ENCODE results near the gene TCF19.
A peak's percentile ranks its signal among the peaks of the same experiment; 100 is the strongest.
"Not testable (repeated sequence)": the region's sequence is repeated elsewhere in the genome, so short reads cannot be mapped to it uniquely, and the experiment has no call there.

Gene TCF19

DNA sequence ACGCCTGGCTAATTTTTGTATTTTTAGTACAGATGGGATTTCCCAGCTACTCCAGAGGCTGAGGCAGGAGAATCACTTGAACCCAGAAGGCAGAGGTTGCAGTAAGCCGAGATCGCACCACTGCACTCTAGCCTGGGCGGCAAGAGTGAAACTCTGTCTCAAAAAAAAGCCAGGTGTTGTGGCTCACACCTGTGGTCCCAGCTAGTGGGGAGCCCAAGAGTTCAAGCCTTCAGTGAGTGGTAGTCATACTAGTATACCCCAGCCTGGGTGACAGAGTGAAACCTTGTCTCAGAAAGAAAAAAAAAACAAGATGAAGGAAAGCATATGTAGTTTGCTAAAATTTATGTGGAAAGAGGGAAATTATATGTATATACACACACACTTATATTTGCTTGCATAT is 32.1 kb downstream of the TCF19 start:
- H3K36me3 ChIP-seq (ENCODE audit: control insufficient read depth, insufficient read depth, low read length, severe bottlenecking), result no peaks in the 10 kb centered on the region
- peaks cover 4% of the 10 kb centered on the region for H3K4me1 ChIP-seq (ENCODE audit: control insufficient read depth, insufficient read depth, low read length)
- H3K4me3 ChIP-seq (ENCODE audit: low read length), result no peak overlapping the region
- no peaks in the 10 kb centered on the region for H3K9me3 ChIP-seq (ENCODE audit: control insufficient read depth, low read length)
- H3K9ac ChIP-seq (ENCODE audit: low read length), result no peak overlapping the region
- no peak for DNase-seq (ENCODE audit: low read depth)
- H3K27me3 ChIP-seq (replicated peaks; ENCODE audit: control insufficient read depth, insufficient read depth, low read length), result no peaks in the 10 kb centered on the region

DNA sequence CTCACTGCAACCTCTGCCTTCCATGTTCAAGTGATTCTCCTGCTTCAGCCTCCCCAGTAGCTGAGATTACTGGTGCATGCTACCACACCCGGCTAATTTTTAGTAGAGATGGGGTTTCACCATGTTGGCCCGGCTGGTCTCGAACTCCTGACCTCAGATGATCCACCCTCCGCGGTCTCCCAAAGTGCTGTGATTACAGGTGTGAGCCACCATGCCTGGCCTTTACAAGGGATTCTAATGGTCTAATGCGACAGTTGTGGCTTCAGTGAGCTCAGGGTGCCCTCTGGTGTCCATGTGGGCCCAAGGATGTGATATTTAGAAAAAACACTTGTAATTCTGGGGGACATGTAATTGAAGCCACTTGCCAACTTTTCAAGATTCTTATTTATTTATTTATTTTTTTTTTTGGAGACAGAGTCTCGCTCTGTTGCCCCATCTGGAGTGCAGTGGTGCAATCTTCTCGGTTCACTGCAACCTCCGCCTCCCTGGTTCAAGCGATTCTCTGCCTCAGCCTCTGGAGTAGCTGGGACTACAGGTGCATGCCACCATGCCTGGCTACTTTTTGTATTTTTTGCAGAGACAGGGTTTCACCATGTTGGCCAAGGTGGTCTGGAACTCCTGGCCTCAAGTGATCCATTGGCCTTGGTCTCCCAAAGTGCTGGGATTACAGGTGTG is 34.2 kb downstream of the TCF19 start:
- not testable (repeated sequence) for H3K36me3 ChIP-seq (ENCODE audit: control insufficient read depth, insufficient read depth, low read length, severe bottlenecking); H3K9ac ChIP-seq (ENCODE audit: low read length); H3K27me3 ChIP-seq (replicated peaks; ENCODE audit: control insufficient read depth, insufficient read depth, low read length); H3K9me3 ChIP-seq (ENCODE audit: control insufficient read depth, low read length); H3K4me3 ChIP-seq (ENCODE audit: low read length); H3K4me1 ChIP-seq (ENCODE audit: control insufficient read depth, insufficient read depth, low read length)
- peak; percentile 84 for DNase-seq (ENCODE audit: low read depth)

DNA sequence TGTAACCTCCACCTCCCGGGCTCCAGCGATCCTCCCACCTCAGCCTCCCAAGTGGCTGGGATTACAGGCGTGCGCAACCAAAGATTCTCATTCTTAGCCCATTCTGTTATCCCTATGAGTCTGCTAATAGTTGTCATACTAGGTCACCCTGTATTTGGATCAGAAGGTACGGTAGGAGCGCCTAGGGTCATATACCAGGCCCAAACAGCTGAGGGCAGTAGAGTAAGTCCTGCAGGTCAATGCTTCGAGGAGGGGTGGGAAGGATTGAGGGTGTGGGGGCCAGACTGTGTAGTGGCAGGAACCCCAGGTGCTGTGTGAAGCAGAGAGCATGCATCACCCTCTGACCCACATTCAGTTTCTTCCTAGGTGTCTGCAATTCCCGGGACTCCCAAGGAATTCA is 34.8 kb downstream of the TCF19 start:
- H3K9me3 ChIP-seq (ENCODE audit: control insufficient read depth, low read length), result no peaks in the 10 kb centered on the region
- DNase-seq (ENCODE audit: low read depth), result no peak
- no peak overlapping the region for H3K9ac ChIP-seq (ENCODE audit: low read length)
- no peak overlapping the region for H3K4me3 ChIP-seq (ENCODE audit: low read length)
- H3K4me1 ChIP-seq (ENCODE audit: control insufficient read depth, insufficient read depth, low read length), result peaks cover 4% of the 10 kb centered on the region
- no peaks in the 10 kb centered on the region for H3K27me3 ChIP-seq (replicated peaks; ENCODE audit: control insufficient read depth, insufficient read depth, low read length)
- no peaks in the 10 kb centered on the region for H3K36me3 ChIP-seq (ENCODE audit: control insufficient read depth, insufficient read depth, low read length, severe bottlenecking)

DNA sequence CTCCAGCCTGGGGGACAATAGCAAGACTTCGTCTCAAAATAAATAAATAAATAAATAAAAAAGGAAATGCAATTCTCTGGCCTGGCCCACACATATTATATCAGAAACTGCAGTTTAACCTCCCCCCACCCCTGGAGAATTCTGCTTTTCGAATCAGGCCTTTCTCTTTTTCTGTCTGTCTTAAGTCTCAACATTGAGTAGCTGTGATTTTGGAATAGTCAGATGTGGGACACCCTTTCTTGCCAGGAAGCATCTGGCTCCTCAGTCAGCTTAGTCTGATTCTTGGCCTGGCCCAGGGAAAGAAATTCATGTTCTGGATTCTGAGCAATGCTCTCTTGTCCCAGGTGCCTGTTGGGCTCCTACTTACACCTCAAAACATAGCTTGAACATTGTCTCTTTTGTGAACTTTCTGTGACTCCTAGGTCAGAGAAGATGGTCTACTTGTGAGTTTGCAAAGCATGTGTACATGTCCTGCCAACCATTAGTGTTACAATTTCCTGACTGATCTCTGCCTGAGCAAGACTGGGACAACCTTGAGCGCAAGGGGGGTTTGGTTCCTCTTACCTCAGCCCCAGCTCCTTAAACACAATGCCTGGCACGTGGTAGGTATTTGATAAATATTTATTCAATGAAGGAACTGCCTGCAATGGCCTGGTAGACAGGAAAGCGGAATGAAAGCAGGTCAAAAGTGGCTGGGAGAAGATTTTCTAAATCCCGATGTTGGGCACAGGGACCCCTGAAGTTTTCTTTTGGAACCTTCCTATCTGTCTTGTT is 35.9 kb downstream of the TCF19 start:
- Histone ChIP-seq H3K36me3 (ENCODE audit: control insufficient read depth, insufficient read depth, low read length, severe bottlenecking) (no peaks in the 10 kb centered on the region), H3K9me3 (ENCODE audit: control insufficient read depth, low read length) (no peaks in the 10 kb centered on the region), H3K4me3 (ENCODE audit: low read length) (no peak overlapping the region), H3K27me3 (replicated peaks; ENCODE audit: control insufficient read depth, insufficient read depth, low read length) (no peaks in the 10 kb centered on the region), H3K9ac (ENCODE audit: low read length) (no peak overlapping the region), H3K4me1 (ENCODE audit: control insufficient read depth, insufficient read depth, low read length) (peaks cover 4% of the 10 kb centered on the region)
- no peak for DNase-seq (ENCODE audit: low read depth)

DNA sequence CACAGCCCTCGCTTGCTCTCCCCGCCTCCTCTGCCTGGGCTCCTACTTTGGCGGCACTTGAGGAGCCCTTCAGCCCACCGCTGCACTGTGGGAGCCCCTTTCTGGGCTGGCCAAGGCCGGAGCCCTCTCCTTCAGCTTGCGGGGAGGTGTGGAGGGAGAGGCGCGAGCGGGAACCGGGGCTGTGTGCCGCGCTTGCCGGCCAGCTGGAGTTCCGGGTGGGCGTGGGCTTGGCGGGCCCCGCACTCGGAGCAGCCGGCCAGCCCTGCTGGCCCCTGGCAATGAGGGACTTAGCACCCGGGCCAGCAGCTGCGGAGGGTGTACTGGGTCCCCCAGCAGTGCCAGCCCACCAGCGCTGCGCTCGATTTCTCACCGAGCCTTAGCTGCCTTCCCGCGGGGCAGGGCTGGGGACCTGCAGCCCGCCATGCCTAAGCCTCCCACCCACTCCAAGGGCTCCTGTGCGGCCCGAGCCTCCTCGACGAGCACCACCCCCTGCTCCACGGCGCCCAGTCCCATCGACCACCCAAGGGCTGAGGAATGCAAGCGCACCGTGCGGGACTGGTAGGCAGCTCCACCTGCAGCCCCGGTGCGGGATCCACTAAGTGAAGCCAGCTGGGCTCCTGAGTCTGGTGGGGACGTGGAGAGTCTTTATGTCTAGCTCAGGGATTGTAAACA is 37.1 kb downstream of the TCF19 start:
- H3K4me3 ChIP-seq (ENCODE audit: low read length); H3K9ac ChIP-seq (ENCODE audit: low read length); H3K36me3 ChIP-seq (ENCODE audit: control insufficient read depth, insufficient read depth, low read length, severe bottlenecking); H3K9me3 ChIP-seq (ENCODE audit: control insufficient read depth, low read length); H3K27me3 ChIP-seq (replicated peaks; ENCODE audit: control insufficient read depth, insufficient read depth, low read length); DNase-seq (ENCODE audit: low read depth); H3K4me1 ChIP-seq (ENCODE audit: control insufficient read depth, insufficient read depth, low read length): not testable (repeated sequence)

DNA sequence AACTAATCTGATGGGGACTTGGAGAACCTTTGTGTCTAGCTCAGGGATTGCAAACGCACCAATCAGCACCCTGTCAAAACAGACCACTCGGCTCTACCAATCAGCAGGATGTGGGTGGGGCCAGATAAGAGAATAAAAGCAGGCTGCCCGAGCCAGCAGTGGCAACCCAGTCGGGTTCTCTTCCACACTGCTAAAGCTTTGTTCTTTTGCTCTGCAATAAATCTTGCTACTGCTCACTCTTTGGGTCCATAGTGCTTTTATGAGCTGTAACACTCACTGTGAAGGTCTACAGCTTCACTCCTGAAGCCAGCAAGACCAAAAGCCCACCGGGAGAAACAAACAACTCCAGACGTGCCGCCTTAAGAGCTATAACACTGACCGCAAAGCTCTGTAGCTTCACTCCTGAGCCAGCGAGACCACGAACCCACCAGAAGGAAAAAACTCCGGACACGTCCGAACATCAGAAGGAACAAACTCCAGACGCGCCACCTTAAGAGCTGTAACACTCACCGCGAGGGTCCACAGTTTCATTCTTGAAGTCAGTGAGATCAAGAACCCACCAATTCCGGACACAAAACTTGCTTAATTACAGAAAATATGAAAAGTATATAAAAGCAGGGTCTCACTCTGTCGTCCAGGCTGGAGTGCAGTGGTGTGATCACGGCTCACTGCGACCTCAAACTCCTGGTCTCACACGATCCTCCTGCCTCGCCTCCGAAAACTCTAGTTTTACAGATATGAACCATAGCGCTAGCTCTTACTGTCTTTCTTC is 38.0 kb downstream of the TCF19 start:
- not testable (repeated sequence) for DNase-seq (ENCODE audit: low read depth); H3K27me3 ChIP-seq (replicated peaks; ENCODE audit: control insufficient read depth, insufficient read depth, low read length); H3K4me1 ChIP-seq (ENCODE audit: control insufficient read depth, insufficient read depth, low read length); H3K9me3 ChIP-seq (ENCODE audit: control insufficient read depth, low read length); H3K36me3 ChIP-seq (ENCODE audit: control insufficient read depth, insufficient read depth, low read length, severe bottlenecking); H3K9ac ChIP-seq (ENCODE audit: low read length)
- H3K4me3 ChIP-seq (ENCODE audit: low read length), result peak overlapping the region; percentile 91

DNA sequence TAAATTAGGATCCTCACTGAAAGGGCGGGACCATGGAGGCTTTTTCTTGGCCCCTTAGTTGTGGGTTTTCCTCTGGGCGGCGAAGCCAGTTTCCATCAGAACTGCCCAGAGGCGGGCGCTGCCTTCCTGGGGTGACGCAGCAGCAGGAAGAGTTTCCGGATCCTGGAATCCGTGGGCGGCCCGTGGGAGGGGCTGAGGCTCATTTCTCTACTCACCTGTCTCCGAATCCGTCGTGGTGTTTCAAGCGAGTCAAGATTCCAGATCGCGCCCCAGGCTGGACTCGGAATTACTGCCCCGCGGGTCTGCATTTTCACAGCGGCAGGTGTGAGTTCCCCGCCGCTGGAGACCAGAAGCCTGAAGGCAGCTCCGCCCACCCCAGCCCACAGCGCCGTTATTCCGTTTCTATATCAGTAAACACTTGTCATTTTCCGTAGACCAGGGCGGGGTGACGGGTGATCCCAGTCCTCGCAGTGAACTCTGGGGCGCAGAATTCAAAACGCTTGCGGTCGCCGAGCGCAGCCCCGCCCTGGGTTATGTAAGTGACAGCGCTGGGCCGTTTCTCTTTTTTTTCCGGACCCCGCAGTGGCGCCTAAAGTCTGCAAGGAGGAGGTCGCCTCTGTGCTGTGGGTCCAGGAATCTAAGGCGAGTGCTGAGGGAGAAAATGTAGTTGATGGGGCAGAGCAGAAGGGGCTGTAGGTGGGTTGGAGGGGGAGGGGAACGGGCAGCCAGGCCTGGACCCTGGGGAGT is 39.3 kb downstream of the TCF19 start:
- Histone ChIP-seq H3K9ac (ENCODE audit: low read length) (peak overlapping the region; percentile 88), H3K4me3 (ENCODE audit: low read length) (peak overlapping the region; percentile 91)
- peak; percentile 81 for DNase-seq (ENCODE audit: low read depth)

DNA sequence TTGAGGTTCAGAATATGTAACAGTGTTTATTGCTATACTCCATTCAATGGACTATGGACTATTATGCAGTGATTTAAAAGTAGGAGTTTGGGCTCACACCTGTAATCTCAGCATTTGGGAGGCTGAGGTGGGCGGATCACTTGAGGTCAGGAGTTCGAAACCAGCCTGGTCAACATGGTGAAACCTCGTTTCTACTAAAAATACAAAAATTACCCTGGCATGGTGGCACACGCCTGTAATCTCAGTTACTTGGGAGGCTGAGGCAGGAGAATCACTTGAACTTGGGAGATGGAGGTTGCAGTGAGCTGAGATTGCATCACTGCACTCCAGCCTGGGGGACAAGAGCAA is 40.7 kb downstream of the TCF19 start:
- not testable (repeated sequence) for H3K4me3 ChIP-seq (ENCODE audit: low read length); DNase-seq (ENCODE audit: low read depth)
- peaks cover 13% of the 10 kb centered on the region for H3K4me1 ChIP-seq (ENCODE audit: control insufficient read depth, insufficient read depth, low read length)

More for the DNA sequence above, 39.3 kb downstream of the TCF19 start:
- no peaks in the 10 kb centered on the region for H3K27me3 ChIP-seq (replicated peaks; ENCODE audit: control insufficient read depth, insufficient read depth, low read length)
- no peaks in the 10 kb centered on the region for H3K36me3 ChIP-seq (ENCODE audit: control insufficient read depth, insufficient read depth, low read length, severe bottlenecking)
- no peaks in the 10 kb centered on the region for H3K9me3 ChIP-seq (ENCODE audit: control insufficient read depth, low read length)
- H3K4me1 ChIP-seq (ENCODE audit: control insufficient read depth, insufficient read depth, low read length), result peaks cover 4% of the 10 kb centered on the region

DNA sequence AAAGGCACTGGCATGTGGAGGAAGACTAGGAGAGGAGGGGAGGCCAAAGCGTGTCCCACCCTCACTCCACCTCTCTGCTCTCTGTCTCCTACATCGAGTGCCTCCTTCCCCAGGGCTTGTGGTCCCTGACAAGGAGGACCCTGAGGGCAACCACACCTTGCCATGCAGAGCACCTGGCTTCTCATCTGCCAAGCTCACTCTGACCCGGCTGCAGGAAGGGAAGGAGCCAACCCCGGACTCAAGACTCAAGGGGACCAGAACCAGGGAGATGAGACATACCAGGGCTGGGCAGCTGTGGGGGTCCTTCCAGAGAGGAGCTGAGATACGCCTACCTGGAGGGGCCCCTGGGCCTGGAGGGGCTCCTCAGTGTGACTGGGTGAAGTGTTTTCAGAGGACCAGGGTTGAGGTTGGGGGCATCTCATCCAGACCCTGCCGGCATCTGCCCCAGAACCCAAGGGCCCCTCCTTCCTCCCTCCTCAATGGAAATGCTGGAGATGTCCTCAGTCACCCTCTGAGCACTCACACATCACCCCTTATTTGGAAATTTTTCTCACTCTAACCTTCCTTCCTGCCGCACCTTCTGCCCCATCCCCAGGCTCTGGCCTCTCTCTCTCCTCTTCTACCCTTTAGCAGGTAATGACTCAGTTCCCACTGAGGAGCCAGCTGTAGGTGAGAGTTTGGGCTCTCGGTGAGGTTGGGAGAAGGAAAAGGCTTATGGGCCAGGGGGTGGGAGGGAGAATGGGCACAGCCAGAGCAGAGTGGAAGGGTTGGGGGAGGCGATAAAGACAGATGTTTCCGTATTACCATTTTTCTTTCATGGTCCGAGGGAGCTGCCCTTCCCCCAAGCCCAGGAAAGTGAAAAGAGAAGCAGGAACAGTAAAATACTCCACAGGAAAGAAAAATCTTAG is 44.1 kb downstream of the TCF19 start:
- H3K36me3 ChIP-seq (ENCODE audit: control insufficient read depth, insufficient read depth, low read length, severe bottlenecking), result no peaks in the 10 kb centered on the region
- DNase-seq (ENCODE audit: low read depth), result no peak
- no peaks in the 10 kb centered on the region for H3K27me3 ChIP-seq (replicated peaks; ENCODE audit: control insufficient read depth, insufficient read depth, low read length)
- no peak overlapping the region for H3K9ac ChIP-seq (ENCODE audit: low read length)
- H3K4me1 ChIP-seq (ENCODE audit: control insufficient read depth, insufficient read depth, low read length), result peaks cover 9% of the 10 kb centered on the region
- no peak overlapping the region for H3K4me3 ChIP-seq (ENCODE audit: low read length)
- no peaks in the 10 kb centered on the region for H3K9me3 ChIP-seq (ENCODE audit: control insufficient read depth, low read length)

More for the DNA sequence above, 40.7 kb downstream of the TCF19 start:
- H3K9ac ChIP-seq (ENCODE audit: low read length); H3K27me3 ChIP-seq (replicated peaks; ENCODE audit: control insufficient read depth, insufficient read depth, low read length); H3K9me3 ChIP-seq (ENCODE audit: control insufficient read depth, low read length); H3K36me3 ChIP-seq (ENCODE audit: control insufficient read depth, insufficient read depth, low read length, severe bottlenecking): not testable (repeated sequence)

DNA sequence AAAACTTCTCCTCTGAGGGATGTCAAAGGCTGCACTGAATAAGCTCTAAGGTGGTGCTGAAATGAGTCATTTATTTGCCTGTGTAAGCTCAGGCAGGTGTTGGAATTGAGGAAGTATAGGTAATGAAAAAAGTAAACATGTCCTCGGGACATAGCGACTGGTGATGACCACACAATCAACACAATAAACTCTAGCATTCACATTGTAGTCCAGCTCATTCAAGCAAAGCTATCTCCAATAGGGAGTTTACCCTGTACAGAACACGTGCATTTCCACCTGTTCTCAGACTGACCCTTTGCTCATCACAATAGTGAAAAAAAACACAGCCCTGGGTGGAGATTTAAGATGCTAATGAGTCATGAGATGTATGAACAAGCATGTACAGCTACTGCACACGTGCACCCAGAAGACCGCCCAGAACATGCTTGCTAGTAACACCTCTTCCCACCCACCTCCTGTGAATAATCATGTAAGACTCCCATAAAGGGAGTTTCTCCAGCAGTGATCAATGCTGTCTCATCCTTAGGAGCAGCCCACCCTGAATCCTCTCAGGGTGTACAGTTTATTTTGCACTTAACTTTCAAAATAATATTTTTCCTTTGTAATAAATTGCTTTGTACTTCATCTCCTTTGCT is 45.1 kb downstream of the TCF19 start:
- Histone ChIP-seq H3K36me3 (ENCODE audit: control insufficient read depth, insufficient read depth, low read length, severe bottlenecking) (no peaks in the 10 kb centered on the region), H3K4me3 (ENCODE audit: low read length) (peak overlapping the region; percentile 89), H3K9me3 (ENCODE audit: control insufficient read depth, low read length) (no peaks in the 10 kb centered on the region), H3K27me3 (replicated peaks; ENCODE audit: control insufficient read depth, insufficient read depth, low read length) (no peaks in the 10 kb centered on the region), H3K4me1 (ENCODE audit: control insufficient read depth, insufficient read depth, low read length) (peaks cover 13% of the 10 kb centered on the region), H3K9ac (ENCODE audit: low read length) (peak overlapping the region; percentile 82)
- DNase-seq (ENCODE audit: low read depth), result peak; percentile 29
